Measurements from ENCODE around the gene IL16.
"Not testable (repeated sequence)": the region's sequence is repeated elsewhere in the genome, so short reads cannot be mapped to it uniquely, and the experiment has no call there.

Gene IL16

GRCh38 chr15:81321667-81322066, 125.0 kb downstream of the IL16 start:
- DNase-seq: no peak

GRCh38 chr15:81322676-81323253, 126.1 kb downstream of the IL16 start:
- DNase-seq: no peak

GRCh38 chr15:81323559-81323943, 126.9 kb downstream of the IL16 start:
- no peak for DNase-seq

- peak; percentile 100 for DNase-seq
These were observed 127.5 kb downstream of the IL16 start, which contains the start of gene STARD5 for GRCh38 chr15:81323944-81324881. TSS of gene STARD5 (minus strand) at chr15:81324141. CDS start at chr15:81324099, 42 bp downstream.

- no peak for DNase-seq
These were observed 130.0 kb downstream of the IL16 start for GRCh38 chr15:81326466-81327212.

GRCh38 chr15:81327516-81327915, 130.8 kb downstream of the IL16 start:
- DNase-seq: no peak

- DNase-seq: no peak
These were observed 132.8 kb downstream of the IL16 start for GRCh38 chr15:81329446-81329845.

GRCh38 chr15:81330366-81331090, 133.8 kb downstream of the IL16 start:
- no peak for DNase-seq

- not testable (repeated sequence) for DNase-seq
These were observed 134.5 kb downstream of the IL16 start for GRCh38 chr15:81331141-81331540.

- DNase-seq: no peak
These were observed 134.9 kb downstream of the IL16 start for GRCh38 chr15:81331600-81331999.

GRCh38 chr15:81332326-81332725, 135.6 kb downstream of the IL16 start:
- no peak for DNase-seq

- DNase-seq: no peak
These were observed 136.7 kb downstream of the IL16 start for GRCh38 chr15:81333363-81333762.

GRCh38 chr15:81334768-81335435, 138.2 kb downstream of the IL16 start:
- DNase-seq: no peak

GRCh38 chr15:81335631-81336030, 139.0 kb downstream of the IL16 start:
- DNase-seq: no peak

GRCh38 chr15:81336568-81336967, 139.9 kb downstream of the IL16 start:
- DNase-seq: peak; percentile 40

GRCh38 chr15:81337241-81337640, 140.6 kb downstream of the IL16 start:
- DNase-seq: no peak

GRCh38 chr15:81337713-81338157, 141.1 kb downstream of the IL16 start:
- DNase-seq: no peak

GRCh38 chr15:81338170-81339007, 141.7 kb downstream of the IL16 start:
- DNase-seq: no peak

GRCh38 chr15:81339321-81339720, 142.6 kb downstream of the IL16 start:
- DNase-seq: no peak

GRCh38 chr15:81339851-81340250, 143.2 kb downstream of the IL16 start:
- no peak for DNase-seq

- DNase-seq: no peak
These were observed 144.7 kb downstream of the IL16 start for GRCh38 chr15:81341351-81341750.
